CD4-positive, alpha-beta T cell treated with Interleukin-12 subunit alpha and Interleukin-12 subunit beta, for 1 hour (primary cell): ENCODE data around the gene CST7.

Experiments
- DNase-seq: peaks from one replicate; pipeline ENCODE4 v3.0.0-alpha.2; 2020

The CST7 gene

DNA sequence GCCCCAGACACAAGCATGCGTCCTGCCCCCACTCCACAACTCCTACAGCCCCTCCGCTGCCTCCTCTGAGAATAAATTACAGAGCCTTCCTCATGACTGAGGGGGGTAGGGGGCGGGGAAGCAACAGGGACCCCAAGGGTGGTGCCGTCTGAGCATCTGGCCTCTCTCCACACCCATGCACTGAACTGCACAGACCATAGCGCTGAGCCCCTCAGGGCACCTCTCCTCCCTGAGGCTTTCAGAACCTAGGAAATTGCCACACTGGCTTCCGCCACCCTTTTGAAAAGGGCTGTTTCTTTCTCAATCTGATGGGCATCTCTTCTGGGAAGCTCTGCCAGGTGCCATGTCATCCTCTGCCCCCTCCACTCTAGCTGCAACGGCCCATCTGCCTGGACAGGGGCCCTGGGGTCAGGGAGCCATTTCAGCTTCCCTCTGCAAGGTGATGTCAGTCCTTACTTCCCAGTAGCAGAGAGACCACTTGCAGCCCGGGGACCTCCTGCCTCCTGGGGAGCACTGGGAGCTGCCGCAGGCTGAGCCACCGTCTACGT is 2.5 kb downstream of the CST7 start:
- no peak for DNase-seq

GRCh38 chr20:24952376-24953208 is 3.5 kb downstream of the CST7 start:
- no peak for DNase-seq

GRCh38 chr20:24953209-24953575 is 4.1 kb downstream of the CST7 start:
- DNase-seq, result no peak

DNA sequence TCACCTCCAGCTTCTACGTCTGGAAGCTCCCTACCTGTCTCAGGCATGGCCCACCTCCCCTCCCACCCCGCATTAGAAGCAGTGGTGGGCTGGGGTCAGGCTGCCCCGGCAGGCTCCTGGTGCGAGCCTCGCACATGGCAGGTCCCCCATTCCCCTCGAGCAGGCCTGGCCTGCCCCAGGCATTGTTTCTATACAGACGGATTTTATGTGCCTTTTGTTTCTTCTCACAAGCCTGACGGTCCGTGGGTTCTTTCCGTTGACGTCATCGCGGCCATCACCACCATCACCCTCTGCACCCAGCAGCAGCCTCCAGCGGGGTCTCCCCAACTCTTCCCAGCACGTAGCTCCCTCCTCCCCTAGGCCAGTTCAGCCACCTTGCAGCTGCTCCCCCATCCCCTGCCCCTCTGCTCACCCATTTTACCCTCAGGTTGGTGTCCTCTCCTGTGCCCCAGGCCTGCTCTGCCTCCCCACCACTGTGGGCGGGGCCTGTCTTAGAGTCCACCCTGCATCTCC is 4.6 kb downstream of the CST7 start:
- DNase-seq, result peak; percentile 50

DNA sequence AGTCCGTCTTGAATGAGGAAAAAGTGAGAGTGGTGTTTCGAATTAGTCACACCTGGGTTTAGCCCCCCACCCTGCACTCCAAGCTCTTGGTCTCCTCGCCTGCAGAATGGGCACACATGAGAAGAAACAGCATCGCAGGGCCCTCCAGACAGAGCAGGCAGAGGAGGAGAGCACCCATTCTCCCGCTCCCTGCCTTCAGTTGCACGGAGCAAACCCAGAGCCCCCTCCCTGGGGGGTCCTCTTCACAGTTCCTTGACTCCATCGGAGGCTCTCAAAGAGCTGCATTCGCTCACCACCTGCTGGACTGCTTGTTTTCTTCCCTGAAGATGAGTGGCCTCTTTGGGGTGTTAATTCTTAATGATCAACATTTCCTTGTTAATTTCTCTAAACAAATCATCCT is 5.1 kb downstream of the CST7 start:
- no peak for DNase-seq

- no peak for DNase-seq
Observed at GRCh38 chr20:24954566-24954965, 5.5 kb downstream of the CST7 start.

DNA sequence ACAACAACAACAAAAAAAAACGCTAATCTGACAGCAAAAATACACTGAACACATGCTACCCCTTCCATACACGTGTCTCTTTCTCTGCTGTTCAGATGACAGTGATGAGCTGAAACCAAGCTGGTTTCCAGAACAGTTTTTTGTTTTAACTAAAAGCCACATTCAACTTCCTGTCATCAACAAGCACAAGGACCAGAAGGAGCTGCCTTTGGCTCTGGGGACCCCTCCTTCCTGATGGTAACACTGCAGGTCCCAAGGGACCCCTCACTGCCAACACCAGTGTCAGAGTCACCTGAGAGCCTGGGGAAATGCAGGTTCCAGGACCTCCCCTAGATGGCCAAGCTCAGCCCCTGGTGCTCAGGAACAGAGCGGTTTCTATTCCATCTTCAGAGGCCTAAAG is 6.0 kb downstream of the CST7 start:
- DNase-seq, result no peak

- no peak for DNase-seq
Observed at GRCh38 chr20:24956001-24956841, 7.2 kb downstream of the CST7 start.

DNA sequence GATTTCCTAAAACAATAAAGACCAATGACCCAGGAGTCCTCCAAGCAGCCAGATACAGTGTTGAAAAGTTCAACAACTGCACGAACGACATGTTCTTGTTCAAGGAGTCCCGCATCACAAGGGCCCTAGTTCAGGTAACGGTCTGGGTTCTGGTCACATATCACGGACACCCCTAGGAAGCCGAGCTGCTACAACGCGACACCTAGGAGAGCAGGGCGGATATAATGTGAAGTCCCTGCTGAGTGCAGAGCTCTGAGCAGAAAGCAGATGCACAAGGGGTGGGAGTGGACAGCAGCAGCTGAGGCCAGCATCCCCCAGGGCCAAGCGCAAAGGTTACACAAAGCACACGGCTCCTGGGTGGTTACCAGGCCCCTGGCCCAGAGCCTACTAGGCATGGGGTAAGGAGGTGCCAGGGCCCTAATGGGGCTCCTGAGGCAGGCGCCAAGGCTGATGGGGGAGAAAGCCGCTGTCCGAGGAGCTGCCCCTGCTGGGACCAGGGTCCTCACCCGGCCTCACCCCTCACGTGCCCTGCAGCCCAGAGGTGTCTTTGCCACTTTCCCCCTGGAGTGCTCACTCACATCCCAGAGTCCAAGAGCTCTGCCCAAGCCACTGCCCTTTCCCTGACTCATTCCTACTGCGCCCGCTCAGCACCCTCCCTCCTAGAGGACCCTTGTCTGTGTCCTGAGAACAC is 8.4 kb downstream of the CST7 start:
- no peak for DNase-seq

GRCh38 chr20:24958506-24959385 is 9.7 kb downstream of the CST7 start:
- no peak for DNase-seq

- no peak for DNase-seq
Observed at GRCh38 chr20:24959591-24960301, 10.7 kb downstream of the CST7 start.

DNA sequence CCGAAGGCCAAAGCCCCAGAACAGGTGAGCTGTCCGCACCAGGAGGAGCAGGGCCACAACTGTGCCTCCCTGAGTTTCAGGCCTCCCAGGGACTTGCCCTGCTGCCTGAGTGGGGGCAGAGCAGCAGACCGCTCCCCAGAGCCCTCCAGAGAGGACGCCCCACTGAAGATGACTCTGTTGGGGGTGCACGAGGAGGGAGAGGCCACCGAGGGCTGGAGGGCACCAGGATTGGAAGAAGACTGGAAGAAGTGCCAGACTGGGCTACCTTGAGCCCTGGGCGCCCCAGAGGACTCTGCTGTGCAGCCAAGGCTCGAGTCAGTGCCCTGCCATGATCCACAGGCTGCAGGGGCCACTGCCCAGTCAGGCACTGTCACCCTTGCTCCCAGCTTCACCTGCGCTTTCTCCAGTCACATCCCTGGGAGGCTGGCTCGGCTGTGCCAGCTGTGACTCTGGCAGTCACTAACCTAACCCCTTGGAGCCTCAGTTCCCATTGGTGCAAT is 11.3 kb downstream of the CST7 start:
- DNase-seq, result no peak

- DNase-seq, result peak; percentile 66
Observed at GRCh38 chr20:24960861-24961260, 11.8 kb downstream of the CST7 start.

DNA sequence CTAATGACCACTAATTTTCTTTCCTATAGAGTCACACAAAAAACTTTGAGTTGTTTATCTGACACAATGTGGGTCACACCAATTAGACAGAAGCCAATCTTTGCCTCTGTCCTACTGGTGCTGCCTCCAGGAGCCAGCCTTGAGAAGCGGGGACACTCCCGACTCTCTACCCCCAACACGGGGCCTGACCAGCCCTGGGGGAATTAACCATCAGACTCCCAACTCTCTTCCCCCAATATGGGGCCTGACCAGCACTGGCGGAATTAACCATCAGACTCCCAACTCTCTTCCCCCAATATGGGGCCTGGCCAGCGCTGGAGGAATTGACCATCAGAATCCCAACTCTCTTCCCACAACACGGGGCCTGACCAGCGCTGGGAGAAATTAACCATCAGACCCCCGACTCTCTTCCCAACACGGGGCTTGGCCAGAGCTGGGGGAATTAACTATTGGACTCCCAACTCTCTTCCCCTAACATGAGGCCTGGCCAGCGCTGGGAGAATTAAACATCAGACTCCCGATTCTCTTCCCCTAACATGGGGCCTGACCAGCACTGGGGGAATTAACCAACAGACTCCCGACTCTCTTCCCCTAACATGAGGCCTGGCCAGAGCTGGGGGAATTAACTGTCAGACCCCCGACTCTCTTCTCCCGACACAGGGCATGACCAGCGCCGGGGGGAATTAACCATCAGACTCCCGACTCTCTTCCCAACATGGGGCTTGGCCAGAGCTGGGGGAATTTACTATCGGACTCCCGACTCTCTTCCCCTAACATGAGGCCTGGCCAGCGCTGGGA is 12.5 kb downstream of the CST7 start:
- no peak for DNase-seq

DNA sequence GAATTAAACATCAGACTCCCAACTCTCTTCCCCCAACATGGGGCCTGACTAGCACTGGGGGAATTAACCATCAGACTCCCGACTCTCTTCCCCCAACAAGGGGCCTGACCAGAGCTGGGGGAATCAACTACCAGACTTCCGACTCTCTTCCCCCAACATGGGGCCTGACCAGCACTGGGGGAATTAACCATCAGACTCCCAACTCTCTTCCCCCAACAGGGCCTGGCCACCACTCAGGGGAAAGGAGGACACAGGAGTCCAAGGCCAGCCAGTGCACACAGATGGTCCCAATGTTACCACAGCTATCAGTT is 13.1 kb downstream of the CST7 start:
- DNase-seq, result no peak

DNA sequence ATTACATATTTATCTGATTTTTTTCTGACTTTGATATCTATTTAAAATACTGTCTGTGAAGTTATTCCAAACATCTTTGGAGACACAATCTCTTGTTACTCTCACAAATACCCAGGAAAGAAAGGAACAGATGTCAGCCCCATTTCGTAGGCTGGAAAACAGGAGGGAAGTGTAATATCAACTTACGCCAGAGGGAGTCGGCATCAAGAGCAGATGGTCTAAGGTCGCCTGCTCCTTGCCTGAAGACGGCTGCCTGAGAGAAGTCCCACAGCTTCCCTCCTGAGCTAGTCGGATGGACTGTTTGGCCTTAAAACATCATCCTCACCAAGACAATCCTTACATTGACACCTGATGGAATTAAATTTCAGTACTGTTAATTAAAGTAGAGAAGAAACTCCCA is 13.4 kb downstream of the CST7 start:
- DNase-seq, result no peak

GRCh38 chr20:24963672-24964505 is 14.8 kb downstream of the CST7 start:
- no peak for DNase-seq

DNA sequence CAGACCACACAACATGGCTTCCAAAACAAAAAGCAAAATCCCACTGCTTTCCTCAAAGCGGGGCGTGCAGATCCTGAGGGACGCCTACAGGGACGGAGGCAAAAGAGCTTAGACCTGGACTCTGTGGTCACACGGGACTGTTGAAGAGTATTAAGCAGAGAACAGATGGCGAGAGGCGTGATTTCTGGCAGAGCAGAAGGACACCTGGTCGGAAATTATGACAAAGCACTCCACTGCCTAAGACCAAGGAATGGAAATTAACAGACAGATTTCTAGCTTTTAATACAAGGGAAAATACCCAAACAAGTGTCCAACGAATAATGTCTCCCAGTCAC is 15.4 kb downstream of the CST7 start:
- DNase-seq, result no peak

- DNase-seq, result no peak
Observed at GRCh38 chr20:24965065-24965919, 16.2 kb downstream of the CST7 start.
